ENCODE measurements around the gene RAE1.
A peak's percentile ranks its signal among the peaks of the same experiment; 100 is the strongest.

RAE1 gene

GRCh38 chr20:57372157-57372556 lies 21.1 kb downstream of the RAE1 start:
- no peak for DNase-seq (ENCODE audit: low spot score)

DNA sequence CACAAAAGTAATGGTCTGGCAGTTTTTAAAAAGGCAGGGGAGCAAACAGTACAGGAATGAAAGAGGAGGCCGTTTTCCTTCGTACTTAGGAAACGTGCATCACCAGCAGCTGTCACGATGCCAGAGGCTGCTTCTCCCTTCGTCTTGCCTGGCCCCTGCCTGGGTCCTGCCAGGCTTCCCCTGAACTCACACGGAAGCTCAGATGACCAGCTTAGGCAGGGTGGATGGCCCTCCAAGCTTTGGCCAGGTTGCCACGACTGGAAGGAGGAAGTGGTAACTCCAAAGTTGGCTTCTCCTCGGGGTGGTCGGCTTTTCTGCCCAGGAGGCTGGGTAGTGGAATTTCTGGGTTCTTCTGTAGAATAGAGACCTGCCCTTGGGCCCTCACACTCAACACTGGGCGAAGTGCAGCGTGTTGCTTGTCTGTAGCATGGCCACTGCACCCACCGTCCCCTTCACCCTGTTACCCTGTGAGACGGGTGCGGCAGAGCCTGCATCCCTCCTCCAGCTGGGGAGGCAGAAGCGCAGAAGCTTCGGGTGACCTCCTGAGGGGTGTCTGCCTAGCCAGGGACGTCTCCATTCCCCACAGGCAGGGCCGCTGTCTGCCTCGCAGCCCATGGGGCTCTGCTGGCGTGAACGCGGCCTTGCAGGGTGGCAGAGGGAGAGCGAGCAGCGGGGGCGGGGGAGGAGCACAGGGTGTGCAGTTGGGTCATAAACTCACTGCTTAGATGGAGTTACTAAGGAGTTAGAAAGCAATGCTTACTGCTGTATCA lies 21.7 kb downstream of the RAE1 start:
- DNase-seq (ENCODE audit: low spot score) = no peak

DNA sequence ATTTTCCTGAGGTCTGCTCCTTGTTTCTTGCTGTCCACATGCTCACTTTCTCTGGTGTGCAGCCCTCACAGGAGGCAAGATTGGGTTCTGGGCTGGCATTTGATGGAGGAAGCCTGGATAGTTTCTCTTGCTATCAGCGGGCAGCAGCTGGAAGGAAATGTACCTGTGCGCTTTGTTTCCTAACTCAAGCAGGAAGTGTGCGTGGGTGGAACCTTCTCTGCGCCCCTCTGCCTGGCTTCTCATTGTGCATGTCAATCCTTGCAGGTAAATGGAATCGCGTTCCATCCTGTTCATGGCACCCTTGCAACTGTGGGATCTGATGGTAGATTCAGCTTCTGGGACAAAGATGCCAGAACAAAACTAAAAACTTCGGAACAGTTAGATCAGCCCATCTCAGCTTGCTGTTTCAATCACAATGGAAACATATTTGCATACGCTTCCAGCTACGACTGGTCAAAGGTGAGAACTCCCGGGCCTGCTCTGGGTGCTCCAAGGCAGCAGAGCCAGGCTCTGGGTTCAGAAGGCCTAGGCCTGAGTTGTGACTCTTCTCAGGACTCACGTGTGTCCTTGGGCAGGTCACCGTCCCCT lies 23.4 kb downstream of the RAE1 start:
- no peak for DNase-seq (ENCODE audit: low spot score)

- no peak for DNase-seq (ENCODE audit: low spot score)
Observed at GRCh38 chr20:57374931-57375651, 24.0 kb downstream of the RAE1 start.

DNA sequence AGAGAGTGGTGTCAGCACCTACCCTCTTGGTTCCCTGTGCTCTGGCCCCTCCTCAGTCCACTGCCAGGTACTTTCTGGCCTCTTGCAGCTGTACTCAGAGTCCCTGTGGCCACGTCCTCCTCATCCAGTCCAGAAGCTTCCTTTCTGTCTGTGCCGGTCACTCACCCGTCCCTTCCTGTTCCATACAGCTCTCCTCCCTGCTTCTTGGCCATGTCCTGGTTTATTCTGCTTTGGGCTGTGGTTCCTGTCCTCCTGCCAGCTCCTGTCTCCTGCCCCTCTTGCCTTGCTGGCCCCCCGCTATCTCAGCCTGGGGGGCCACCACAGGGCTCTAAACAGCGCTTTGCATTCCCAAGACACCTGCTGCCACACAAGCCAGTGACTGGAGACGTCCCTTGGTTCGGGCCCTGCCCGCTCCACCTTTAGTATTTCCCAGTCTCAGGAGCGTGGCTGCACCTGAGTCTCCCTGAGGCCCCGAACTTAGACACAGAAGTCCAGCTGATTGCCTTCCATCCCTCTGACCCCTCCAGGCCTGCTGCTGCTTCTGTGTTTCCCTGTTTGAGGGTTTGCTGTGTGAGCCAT lies 24.7 kb downstream of the RAE1 start:
- no peak for DNase-seq (ENCODE audit: low spot score)

DNA sequence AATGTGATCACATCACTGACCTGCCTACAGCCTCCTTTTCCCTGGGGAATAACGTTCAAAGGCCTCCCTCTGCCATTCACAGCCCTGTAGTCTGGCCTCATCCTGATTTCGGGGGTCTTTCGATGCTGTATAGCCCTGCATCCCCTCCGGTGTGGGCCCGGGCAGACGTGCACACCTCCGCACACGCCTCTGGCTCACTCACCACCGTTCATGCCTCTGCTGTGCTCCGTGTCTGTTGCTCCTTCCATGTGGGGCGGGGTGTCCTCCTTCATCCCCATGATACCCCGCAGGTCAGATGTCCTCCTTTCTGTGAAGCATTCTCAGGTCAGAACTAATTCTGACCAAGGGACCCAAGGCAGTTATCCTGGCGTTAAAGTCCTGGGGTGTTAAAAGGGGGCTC lies 26.3 kb downstream of the RAE1 start:
- no peak for DNase-seq (ENCODE audit: low spot score)

- no peak for DNase-seq (ENCODE audit: low spot score)
Observed at GRCh38 chr20:57378107-57378506, 27.1 kb downstream of the RAE1 start.

DNA sequence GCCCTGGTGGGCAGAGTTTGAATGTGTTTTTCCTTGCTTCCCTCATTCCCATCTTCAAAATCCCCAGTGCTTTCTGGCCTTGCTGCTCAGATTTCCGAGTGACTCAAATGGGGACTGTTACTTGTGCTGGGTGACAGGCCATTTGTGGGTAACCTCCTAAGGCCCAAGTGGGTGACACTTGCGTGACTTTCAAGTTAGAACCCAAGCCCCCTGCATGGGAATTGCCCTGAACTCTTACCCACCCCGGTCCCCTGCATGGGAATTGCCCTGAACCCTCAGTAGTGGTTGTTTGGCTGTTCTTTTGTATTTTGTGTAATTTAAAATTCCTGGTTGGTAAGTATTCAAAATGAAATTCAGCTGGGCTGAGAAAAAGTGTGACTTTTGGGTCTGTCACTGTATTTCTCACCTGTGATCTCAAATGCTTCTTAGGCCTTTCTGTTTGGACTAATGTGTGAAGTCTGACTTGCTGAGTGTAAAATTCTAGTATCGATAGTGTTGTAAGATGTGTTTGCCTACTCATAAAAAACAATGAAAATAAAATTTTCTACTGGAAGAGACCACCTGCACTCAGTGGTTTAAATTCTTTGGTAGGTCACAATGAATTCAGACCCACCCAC lies 27.7 kb downstream of the RAE1 start:
- DNase-seq (ENCODE audit: low spot score) = no peak

DNA sequence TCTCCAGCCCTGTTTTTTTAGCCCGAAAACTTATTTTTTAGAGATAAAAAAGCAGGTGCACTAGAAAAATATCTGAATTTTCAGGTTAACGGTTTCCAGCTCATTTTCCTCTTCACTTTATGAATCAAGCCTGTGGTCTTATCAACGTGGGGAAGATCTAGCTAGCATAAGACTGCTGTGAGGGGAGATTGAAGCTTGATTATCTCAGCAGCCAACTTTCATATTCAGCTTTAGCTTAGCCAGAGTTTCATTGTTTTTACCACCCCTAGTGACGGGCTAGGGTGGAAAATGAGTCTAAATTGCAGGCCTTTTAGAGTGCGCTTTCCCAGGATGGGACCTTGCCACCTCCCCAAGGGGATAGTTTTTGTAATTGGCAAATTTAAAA lies 28.2 kb downstream of the RAE1 start:
- DNase-seq (ENCODE audit: low spot score) = no peak

- no peak for DNase-seq (ENCODE audit: low spot score)
Observed at GRCh38 chr20:57380081-57380750, 29.2 kb downstream of the RAE1 start.

GRCh38 chr20:57381596-57382503 lies 30.8 kb downstream of the RAE1 start:
- DNase-seq (ENCODE audit: low spot score) = peak; percentile 89

- DNase-seq (ENCODE audit: low spot score) = no peak
Observed at GRCh38 chr20:57382516-57382915, 31.5 kb downstream of the RAE1 start.

- DNase-seq (ENCODE audit: low spot score) = no peak
Observed at GRCh38 chr20:57383447-57384347, 32.6 kb downstream of the RAE1 start.

DNA sequence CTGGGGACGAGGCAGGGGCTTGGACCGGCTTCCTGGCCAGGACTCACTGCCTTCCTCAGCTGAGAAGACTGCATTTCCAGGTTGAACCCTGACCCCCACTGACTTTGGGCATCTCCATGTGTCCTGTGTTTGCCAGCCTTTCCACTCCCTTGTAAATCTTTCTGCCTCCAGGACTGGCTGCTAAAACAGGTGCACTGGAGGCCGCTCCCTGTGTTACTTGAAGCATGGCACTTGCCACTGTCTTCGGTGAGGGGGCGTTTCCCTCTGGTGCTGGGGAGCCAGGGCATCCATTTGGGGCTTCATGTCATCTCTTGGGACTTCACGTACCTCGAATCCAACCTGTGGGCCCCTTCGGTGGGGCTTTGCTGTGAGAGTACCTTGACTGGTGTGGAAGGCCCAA lies 33.4 kb downstream of the RAE1 start:
- no peak for DNase-seq (ENCODE audit: low spot score)

DNA sequence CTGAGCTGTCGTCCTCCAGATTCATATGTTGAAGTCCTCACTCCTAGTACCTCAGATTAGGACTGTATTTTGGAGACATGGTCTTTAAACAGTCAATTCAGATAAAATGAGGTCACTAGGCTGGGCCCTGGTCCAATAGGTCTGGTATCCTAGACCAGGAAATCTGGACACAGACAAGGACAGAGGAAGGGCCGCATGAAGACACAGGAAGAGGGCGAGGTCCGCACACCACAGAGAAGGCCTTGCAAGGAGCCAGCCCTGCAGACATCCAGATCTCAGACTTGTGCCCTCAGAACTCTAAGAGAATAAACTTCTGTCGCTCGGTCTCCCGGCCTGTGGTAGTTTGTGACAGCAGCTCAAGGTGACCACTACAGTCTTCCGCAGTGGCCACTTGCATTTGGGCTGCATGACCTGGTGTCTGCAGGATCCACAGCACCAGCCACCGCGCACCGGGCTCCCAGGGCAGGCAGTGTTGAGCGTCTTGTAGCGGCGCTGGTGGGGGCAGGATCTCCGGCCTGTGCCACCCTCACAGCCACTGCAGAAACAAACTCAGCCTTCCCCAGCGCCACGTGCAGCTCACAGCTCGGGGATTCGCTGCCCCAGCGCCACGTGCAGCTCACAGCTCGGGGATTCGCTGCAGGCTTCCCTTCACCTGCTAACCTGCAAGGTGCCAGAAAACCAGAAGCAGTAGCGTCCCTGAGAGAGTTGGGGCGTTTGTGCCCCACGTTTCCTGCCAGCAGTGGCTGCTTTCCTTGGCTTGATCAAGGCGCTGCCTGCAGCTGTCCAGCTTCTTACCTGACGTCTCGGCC lies 34.1 kb downstream of the RAE1 start:
- no peak for DNase-seq (ENCODE audit: low spot score)

DNA sequence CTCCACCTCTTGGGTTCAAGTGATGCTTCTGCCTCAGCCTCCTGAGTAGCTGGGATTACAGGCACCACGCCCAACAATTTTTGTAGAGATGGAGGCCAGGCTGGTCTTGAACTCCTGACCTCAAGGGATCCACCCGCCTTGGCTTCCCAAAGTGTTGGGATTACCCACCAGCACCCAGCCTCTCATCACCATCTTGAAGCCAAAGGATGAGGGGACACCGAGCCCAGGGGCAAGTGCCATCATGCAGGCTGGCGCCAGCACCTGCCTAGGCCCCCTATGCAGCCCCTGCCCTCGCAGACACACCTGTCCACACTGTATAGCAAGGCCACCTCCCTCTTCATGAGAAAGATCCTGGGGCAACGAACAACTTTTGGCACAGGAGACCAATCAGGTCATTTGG lies 34.9 kb downstream of the RAE1 start:
- no peak for DNase-seq (ENCODE audit: low spot score)

DNA sequence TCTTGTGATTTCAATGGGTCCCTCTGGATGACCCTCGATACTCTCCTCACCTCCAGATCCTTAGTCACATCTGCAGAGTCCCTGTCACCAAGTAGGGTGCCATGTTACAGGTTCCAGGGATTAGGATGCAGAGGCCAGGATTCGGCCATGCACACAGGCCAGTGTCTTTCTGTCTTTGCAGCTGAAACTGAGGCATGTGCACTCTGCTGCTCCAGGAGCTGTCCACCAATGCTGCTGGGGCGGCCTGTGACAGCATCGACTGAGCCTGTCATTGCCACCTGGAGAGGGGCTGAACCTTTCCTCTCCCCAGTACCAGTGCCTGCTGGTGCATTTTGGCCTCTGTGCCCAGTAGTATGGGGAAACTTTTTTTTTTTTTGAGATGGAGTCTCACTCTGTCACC lies 35.7 kb downstream of the RAE1 start:
- no peak for DNase-seq (ENCODE audit: low spot score)

DNA sequence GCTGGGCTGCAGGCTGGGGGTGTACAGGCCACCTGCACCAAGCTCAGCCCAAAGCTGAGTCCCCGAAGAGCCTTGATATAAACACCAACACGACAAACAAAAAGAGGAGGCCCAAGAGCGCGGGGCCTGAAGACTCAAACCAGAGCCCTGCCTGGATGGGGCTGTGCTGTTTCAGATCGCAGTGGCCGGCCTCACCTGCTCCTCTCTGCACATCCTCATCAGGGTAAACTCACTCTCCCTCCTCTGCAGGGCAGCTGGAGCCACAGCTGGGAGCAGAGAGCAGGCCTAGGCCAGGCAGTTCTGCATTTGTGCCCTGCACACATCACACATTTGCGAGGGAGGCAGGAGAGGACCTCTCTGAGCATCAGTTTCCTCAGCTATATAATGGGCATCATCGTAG lies 36.4 kb downstream of the RAE1 start:
- DNase-seq (ENCODE audit: low spot score) = peak; percentile 49

GRCh38 chr20:57387945-57388371 lies 36.9 kb downstream of the RAE1 start:
- no peak for DNase-seq (ENCODE audit: low spot score)

Data from NAMALWA (cell line).